ENCODE results near the gene ACTN3. TPM values are rescaled to one million over a fixed set of nuclear protein-coding genes. Genes with fewer than 3 reads are reported as not detected.

Gene ACTN3
- total RNA-seq, 1 experiment from 2014 or later = not detected

- Mint-ChIP-seq H3K36me3 (ENCODE audit: insufficient read depth, unreplicated experiment) (no peaks in the 10 kb centered on the region), H3K27ac (ENCODE audit: unreplicated experiment) (no peak overlapping the region), H3K27me3 (ENCODE audit: insufficient read depth, unreplicated experiment) (no peaks in the 10 kb centered on the region), H3K9me3 (ENCODE audit: unreplicated experiment) (no peaks in the 10 kb centered on the region), H3K4me1 (ENCODE audit: low read depth, unreplicated experiment) (peaks cover 15% of the 10 kb centered on the region), H3K4me3 (ENCODE audit: unreplicated experiment) (no peak overlapping the region)
- no peaks in the 10 kb centered on the region for H3K27me3 ChIP-seq (replicated peaks; ENCODE audit: control insufficient read depth, insufficient read depth, low read length)
- ChIA-PET POLR2A (interaction anchor here (0.7 to 1.3 kb wide), 2 partner anchors 61 to 67 kb away, joined by 3 to 14 read pairs; no protein-coding TSS in a partner anchor), CTCF (interaction anchor here (1.0 to 1.5 kb wide), 2 partner anchors 44 to 129 kb away, joined by 4 to 5 read pairs; partner anchors contain the start of genes CCDC87 and RBM4B)
- H3K36me3 ChIP-seq (ENCODE audit: control insufficient read depth, insufficient read depth, low read length) = no peaks in the 10 kb centered on the region
- intact Hi-C loops (cut with micrococcal nuclease; ENCODE audit: unreplicated experiment) = loop anchor here (5.0 kb wide), 2 partner anchors 43 to 68 kb away; partner anchors contain the start of genes CCDC87, CCS and RBM14
- no TSS peak for BruUV-seq (replicated peaks)
- TF ChIP-seq CTCF (IDR thresholded peaks at IDR 0.05; ENCODE audit: insufficient read depth in 1 of 2, low read depth in 1 of 2, low read length in 1 of 2, severe bottlenecking in 1 of 2, unreplicated experiment in 1 of 2) = no peak
- H3K9me3 ChIP-seq = no peaks in the 10 kb centered on the region
- DNase-seq = no peak
- H3K4me1 ChIP-seq = peaks cover 30% of the 10 kb centered on the region
- no peak overlapping the region for H3K4me3 ChIP-seq (ENCODE audit: low read depth, low read length)
These were observed 2.3 kb downstream of the ACTN3 start for GRCh38 chr11:66548774-66549630.

- H3K9me3 Mint-ChIP-seq (ENCODE audit: unreplicated experiment) = no peaks in the 10 kb centered on the region
These were observed 3.0 kb downstream of the ACTN3 start for GRCh38 chr11:66549696-66550095.

More at GRCh38 chr11:66549696-66550095, 3.0 kb downstream of the ACTN3 start:
- Histone ChIP-seq H3K36me3 (ENCODE audit: control insufficient read depth, insufficient read depth, low read length) (no peaks in the 10 kb centered on the region), H3K4me1 (peaks cover 29% of the 10 kb centered on the region), H3K4me3 (ENCODE audit: low read depth, low read length) (no peak overlapping the region), H3K27me3 (replicated peaks; ENCODE audit: control insufficient read depth, insufficient read depth, low read length) (no peaks in the 10 kb centered on the region), H3K9me3 (no peaks in the 10 kb centered on the region)
- no peak for DNase-seq
- TF ChIP-seq CTCF (IDR thresholded peaks at IDR 0.05; ENCODE audit: insufficient read depth in 1 of 2, low read depth in 1 of 2, low read length in 1 of 2, severe bottlenecking in 1 of 2, unreplicated experiment in 1 of 2) = no peak
- BruUV-seq (replicated peaks) = no TSS peak
- Mint-ChIP-seq H3K36me3 (ENCODE audit: insufficient read depth, unreplicated experiment) (no peaks in the 10 kb centered on the region), H3K27me3 (ENCODE audit: insufficient read depth, unreplicated experiment) (no peaks in the 10 kb centered on the region), H3K4me3 (ENCODE audit: unreplicated experiment) (no peak overlapping the region), H3K4me1 (ENCODE audit: low read depth, unreplicated experiment) (peaks cover 15% of the 10 kb centered on the region), H3K27ac (ENCODE audit: unreplicated experiment) (no peak overlapping the region)
- ChIA-PET POLR2A (interaction anchor here (0.7 to 1.3 kb wide), 2 partner anchors 60 to 66 kb away, joined by 3 to 14 read pairs; no protein-coding TSS in a partner anchor), CTCF (interaction anchor here (1.0 to 1.5 kb wide), 2 partner anchors 43 to 128 kb away, joined by 4 to 5 read pairs; partner anchors contain the start of genes CCDC87 and RBM4B)
- intact Hi-C loops (cut with micrococcal nuclease; ENCODE audit: unreplicated experiment) = loop anchor here (5.0 kb wide), 2 partner anchors 43 to 68 kb away; partner anchors contain the start of genes CCDC87, CCS and RBM14
